Esophagus squamous epithelium (tissue), 5 donors: ENCODE results near the gene SPRY2. TPM values are rescaled to one million over a fixed set of nuclear protein-coding genes. Genes with fewer than 3 reads are reported as not detected.

Source experiments
- DNase-seq: peaks from one replicate; lab custom pipeline; 2025; lab: John Stamatoyannopoulos, UW
- H3K27ac ChIP-seq, 4 donors: fragments of 200-600 bp; sonication (generic); one replicate each; pipeline ENCODE4 v1.5.1; 2016 to 2019; ENCODE audit warnings: mild to moderate bottlenecking in 1 of 4
- H3K27me3 ChIP-seq, 4 donors: fragments of 200-600 bp; sonication (generic); 1 replicate in 3 of 4; 2 replicates in 1 of 4; pipeline versions ENCODE4 v1.5.1 to v1.6.0; 2017 to 2021; ENCODE audit warnings: antibody characterized with exemption in 1 of 4
- H3K36me3 ChIP-seq, 3 donors: fragments of 200-600 bp; sonication (generic); one replicate each; pipeline ENCODE4 v1.5.1; 2016 to 2019
- H3K4me1 ChIP-seq, 3 donors: fragments of 200-600 bp; sonication (generic); one replicate each; pipeline ENCODE4 v1.5.1; 2017 to 2019
- H3K4me3 ChIP-seq, 4 donors: fragments of 200-600 bp; sonication (generic); 1 replicate in 3 of 4; 2 replicates in 1 of 4; pipeline ENCODE4 v1.5.1; 2016 to 2019; ENCODE audit warnings: mild to moderate bottlenecking in 2 of 4, moderate library complexity in 1 of 4
- H3K9me3 ChIP-seq, 3 donors: fragments of 200-600 bp; sonication (generic); one replicate each; pipeline ENCODE4 v1.5.1; 2016 to 2019
- POLR2A ChIP-seq, 4 donors: fragments of 450-650 bp; IDR thresholded peaks; one replicate each; pipeline ENCODE4 v1.6.1; 2017; ENCODE audit warnings: antibody characterized with exemption in 4 of 4, mild to moderate bottlenecking in 4 of 4, moderate library complexity in 3 of 4
- WGBS, 2 donors: methylation state at CpG; one replicate each; pipeline ENCODE4 v1.1.5; 2018; 5-methylcytosine and 5-hydroxymethylcytosine counted together
- intact Hi-C: fragments of 100-400 bp; cut with DNase I; formaldehyde crosslinking; loops from one replicate; pipeline ENCODE4 v1.15.0; 2022
- total RNA-seq, 4 donors: library from RNA; depleted of rRNA; stranded (reverse); fragments of >200 nt; gene quantifications; one replicate each; pipeline ENCODE4 v1.1.0, GENCODE V29; 2016
- TF ChIP-seq, protein P1 (sequence below), 6 experiments: fragments of 450-650 bp in 4 of 6; fragments of 200-600 bp in 2 of 6; sonication (generic) in 2 of 6; IDR thresholded peaks; one replicate each; pipeline ENCODE4 v1.5.1; 2016 to 2019; ENCODE audit warnings: antibody characterized with exemption in 6 of 6, mild to moderate bottlenecking in 4 of 6, moderate library complexity in 4 of 6
- donor health status: DM: yes; HTN: yes; CAD: no.

SPRY2 gene
- total RNA-seq, 4 donors from 2014 or later, result 4.5 to 29.0 (median 16.5) TPM

GRCh38 chr13:80339563-80339911, 1.4 kb downstream of the SPRY2 start:
- H3K4me3 ChIP-seq, result peak overlapping the region; percentile 70 to 91 (median 83)
- no peaks in the 10 kb centered on the region for H3K9me3 ChIP-seq
- TF ChIP-seq, protein P1, sequence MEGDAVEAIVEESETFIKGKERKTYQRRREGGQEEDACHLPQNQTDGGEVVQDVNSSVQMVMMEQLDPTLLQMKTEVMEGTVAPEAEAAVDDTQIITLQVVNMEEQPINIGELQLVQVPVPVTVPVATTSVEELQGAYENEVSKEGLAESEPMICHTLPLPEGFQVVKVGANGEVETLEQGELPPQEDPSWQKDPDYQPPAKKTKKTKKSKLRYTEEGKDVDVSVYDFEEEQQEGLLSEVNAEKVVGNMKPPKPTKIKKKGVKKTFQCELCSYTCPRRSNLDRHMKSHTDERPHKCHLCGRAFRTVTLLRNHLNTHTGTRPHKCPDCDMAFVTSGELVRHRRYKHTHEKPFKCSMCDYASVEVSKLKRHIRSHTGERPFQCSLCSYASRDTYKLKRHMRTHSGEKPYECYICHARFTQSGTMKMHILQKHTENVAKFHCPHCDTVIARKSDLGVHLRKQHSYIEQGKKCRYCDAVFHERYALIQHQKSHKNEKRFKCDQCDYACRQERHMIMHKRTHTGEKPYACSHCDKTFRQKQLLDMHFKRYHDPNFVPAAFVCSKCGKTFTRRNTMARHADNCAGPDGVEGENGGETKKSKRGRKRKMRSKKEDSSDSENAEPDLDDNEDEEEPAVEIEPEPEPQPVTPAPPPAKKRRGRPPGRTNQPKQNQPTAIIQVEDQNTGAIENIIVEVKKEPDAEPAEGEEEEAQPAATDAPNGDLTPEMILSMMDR (IDR thresholded peaks at IDR 0.05), result no peak
- no peak for TF ChIP-seq POLR2A (IDR thresholded peaks at IDR 0.05)
- peaks cover 0 to 6% (median 0%) of the 10 kb centered on the region in 3 donors for H3K36me3 ChIP-seq
- DNase-seq, result no peak
- WGBS, 2 donors, result 0% methylated on average over 8 of the region's 8 CpGs
- intact Hi-C loops, result no loop called here
- peak overlapping the region; percentile 92 to 98 (median 96) for H3K27ac ChIP-seq
- H3K27me3 ChIP-seq, result peaks cover 0 to 5% (median 0%) of the 10 kb centered on the region in 4 donors
- H3K4me1 ChIP-seq, result peaks cover 13 to 61% (median 13%) of the 10 kb centered on the region in 3 donors

DNA sequence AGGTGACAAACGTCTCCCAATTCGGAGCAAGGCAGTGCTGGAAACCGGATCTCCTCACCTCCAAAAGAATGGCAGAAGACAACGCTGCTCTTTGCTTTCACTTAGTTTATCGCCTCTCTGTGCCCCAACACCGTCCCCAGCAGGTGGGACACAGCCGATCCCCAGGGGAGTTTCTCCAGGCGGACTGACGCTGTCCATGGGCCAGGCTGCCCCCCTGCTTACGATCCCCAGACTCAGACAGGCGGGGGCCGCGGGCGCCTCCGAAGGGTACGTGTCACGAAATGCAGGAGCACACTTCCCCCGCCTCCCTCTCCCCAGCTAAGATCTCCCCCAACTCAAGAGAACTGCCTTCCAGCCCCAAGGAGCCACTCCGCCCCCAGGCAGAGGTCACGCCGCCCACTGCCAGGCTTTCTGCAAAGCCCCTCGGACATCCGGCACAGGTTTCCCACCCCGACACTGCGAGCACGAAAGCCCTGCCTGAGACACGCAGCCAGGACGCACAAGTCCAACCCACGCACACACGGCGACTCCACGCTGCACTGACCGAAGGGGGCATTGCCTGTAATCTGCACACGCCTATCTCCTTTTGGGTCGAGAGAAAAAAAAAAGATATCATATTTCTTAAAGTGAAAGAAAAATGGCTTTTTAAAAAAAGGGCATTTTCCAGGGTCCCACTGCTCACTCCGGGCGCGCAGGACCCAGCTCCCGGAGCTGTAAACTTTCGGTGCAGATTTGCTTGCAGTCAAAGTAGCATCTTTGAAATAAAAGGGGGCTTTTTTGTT, 2.0 kb downstream of the SPRY2 start:
- peak overlapping the region; percentile 92 to 98 (median 96) for H3K27ac ChIP-seq
- H3K4me1 ChIP-seq, result peaks cover 13 to 66% (median 13%) of the 10 kb centered on the region in 3 donors
- TF ChIP-seq, protein P1 (IDR thresholded peaks at IDR 0.05), result peak in 1 of 6 experiments; percentile 9
- peak in 2 of 4 donors; percentile 14 to 35 for TF ChIP-seq POLR2A (IDR thresholded peaks at IDR 0.05)
- WGBS, 2 donors, result 0 to 1% methylated on average over 24 to 27 of the region's 40 CpGs
- H3K9me3 ChIP-seq, result no peaks in the 10 kb centered on the region
- peaks cover 0 to 5% (median 0%) of the 10 kb centered on the region in 4 donors for H3K27me3 ChIP-seq
- H3K4me3 ChIP-seq, result peak overlapping the region; percentile 70 to 91 (median 83)
- DNase-seq, result peak; percentile 6
- peaks cover 0 to 6% (median 4%) of the 10 kb centered on the region in 3 donors for H3K36me3 ChIP-seq
- intact Hi-C loops, result no loop called here

- peaks cover 0 to 19% (median 6%) of the 10 kb centered on the region in 3 donors for H3K36me3 ChIP-seq
- TF ChIP-seq POLR2A (IDR thresholded peaks at IDR 0.05), result no peak
- TF ChIP-seq, protein P1 (IDR thresholded peaks at IDR 0.05), result no peak
- DNase-seq, result no peak
- H3K27me3 ChIP-seq, result peaks cover 0 to 5% (median 0%) of the 10 kb centered on the region in 4 donors
- H3K4me3 ChIP-seq, result peak overlapping the region; percentile 7 to 91 (median 77)
- intact Hi-C loops, result no loop called here
- WGBS, 2 donors, result 39 to 42% methylated on average over 6 to 21 of the region's 26 CpGs
- no peaks in the 10 kb centered on the region for H3K9me3 ChIP-seq
- peaks cover 13 to 63% (median 13%) of the 10 kb centered on the region in 3 donors for H3K4me1 ChIP-seq
- peak overlapping the region; percentile 20 to 98 (median 74) for H3K27ac ChIP-seq
Measured at GRCh38 chr13:80337288-80338081, 3.4 kb downstream of the SPRY2 start.

DNA sequence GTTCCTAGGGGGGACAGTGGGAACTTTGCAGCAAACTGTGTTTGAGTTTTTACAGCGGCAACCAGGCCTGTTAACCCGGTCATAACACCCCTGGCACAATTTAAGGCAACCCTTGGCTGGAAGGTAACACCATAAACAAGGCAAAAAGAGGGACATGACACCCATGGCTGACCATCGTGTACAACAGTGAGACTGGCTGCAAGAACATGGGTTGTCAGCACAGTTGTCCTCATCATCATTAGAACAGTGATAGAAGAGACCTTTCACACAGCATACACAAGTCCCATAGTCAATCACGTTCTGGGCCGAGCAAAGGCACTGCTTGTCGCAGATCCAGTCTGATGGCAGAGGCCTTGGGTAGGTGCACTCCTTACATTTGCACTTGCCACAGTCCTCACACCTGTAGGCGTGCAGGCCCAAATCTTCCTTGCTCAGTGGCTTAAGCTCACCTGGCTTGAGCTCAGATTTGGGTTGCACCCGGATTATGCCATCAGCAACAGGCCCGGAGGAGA, 4.1 kb downstream of the SPRY2 start:
- peak overlapping the region; percentile 7 to 91 (median 77) for H3K4me3 ChIP-seq
- no peak for DNase-seq
- intact Hi-C loops, result no loop called here
- peak overlapping the region; percentile 20 to 98 (median 74) for H3K27ac ChIP-seq
- H3K9me3 ChIP-seq, result no peaks in the 10 kb centered on the region
- 37 to 55% methylated on average over 7 to 8 of the region's 9 CpGs for WGBS, 2 donors
- no peak for TF ChIP-seq POLR2A (IDR thresholded peaks at IDR 0.05)
- TF ChIP-seq, protein P1 (IDR thresholded peaks at IDR 0.05), result no peak
- H3K4me1 ChIP-seq, result peaks cover 13 to 63% (median 13%) of the 10 kb centered on the region in 3 donors
- H3K27me3 ChIP-seq, result peaks cover 0 to 5% (median 0%) of the 10 kb centered on the region in 4 donors
- peaks cover 0 to 26% (median 6%) of the 10 kb centered on the region in 3 donors for H3K36me3 ChIP-seq
